ENCODE data around the gene ZMIZ1.

Gene ZMIZ1, protein sequence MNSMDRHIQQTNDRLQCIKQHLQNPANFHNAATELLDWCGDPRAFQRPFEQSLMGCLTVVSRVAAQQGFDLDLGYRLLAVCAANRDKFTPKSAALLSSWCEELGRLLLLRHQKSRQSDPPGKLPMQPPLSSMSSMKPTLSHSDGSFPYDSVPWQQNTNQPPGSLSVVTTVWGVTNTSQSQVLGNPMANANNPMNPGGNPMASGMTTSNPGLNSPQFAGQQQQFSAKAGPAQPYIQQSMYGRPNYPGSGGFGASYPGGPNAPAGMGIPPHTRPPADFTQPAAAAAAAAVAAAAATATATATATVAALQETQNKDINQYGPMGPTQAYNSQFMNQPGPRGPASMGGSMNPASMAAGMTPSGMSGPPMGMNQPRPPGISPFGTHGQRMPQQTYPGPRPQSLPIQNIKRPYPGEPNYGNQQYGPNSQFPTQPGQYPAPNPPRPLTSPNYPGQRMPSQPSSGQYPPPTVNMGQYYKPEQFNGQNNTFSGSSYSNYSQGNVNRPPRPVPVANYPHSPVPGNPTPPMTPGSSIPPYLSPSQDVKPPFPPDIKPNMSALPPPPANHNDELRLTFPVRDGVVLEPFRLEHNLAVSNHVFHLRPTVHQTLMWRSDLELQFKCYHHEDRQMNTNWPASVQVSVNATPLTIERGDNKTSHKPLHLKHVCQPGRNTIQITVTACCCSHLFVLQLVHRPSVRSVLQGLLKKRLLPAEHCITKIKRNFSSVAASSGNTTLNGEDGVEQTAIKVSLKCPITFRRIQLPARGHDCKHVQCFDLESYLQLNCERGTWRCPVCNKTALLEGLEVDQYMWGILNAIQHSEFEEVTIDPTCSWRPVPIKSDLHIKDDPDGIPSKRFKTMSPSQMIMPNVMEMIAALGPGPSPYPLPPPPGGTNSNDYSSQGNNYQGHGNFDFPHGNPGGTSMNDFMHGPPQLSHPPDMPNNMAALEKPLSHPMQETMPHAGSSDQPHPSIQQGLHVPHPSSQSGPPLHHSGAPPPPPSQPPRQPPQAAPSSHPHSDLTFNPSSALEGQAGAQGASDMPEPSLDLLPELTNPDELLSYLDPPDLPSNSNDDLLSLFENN
- total RNA-seq, result 13.4 to 27.5 reads per million in 2 donors

DNA sequence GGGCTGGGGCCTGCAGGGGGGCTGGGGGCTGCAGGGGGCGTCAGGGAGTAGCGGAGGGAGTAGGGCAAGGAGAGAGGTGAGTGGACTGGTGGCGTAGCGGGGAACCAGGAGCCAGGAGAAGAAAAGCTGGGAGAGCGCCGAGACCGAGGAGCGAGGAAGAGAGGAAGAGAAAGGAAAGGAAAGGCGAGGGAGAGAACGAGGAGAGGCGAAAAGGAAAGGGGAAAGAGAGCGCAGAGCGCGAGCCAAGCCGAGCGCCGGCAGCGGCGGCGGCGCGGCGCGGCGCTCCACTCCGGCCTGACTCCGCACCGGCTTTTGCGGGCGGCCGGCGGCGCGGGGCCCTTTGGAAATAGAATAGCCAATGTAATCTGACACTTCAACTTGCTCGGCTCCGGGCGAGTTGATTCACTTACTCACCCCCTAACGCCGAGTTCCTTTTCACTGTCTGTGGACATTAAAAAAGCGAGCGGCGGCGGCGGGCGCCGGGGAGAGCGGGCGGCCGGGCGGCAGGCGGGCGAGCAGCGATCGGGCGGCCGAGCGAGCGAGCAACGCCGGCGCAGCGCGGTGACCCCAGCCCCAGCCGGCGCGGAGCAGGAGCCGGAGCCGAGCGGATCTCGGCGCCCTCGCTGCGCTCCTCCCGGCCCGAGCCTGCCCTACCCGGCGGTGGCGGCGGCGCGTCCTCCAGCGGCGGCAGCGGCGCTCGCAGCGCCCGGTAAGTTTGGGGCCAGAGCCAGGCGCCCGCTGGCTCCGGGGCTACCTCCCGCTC lies at the start of gene ZMIZ1:
Gene ZMIZ1, plus strand, starts transcription at position 405 of the 763 bp plus-strand sequence. CDS start 132,667 bp downstream, outside the sequence.
- peak; percentile 71 for DNase-seq

DNA sequence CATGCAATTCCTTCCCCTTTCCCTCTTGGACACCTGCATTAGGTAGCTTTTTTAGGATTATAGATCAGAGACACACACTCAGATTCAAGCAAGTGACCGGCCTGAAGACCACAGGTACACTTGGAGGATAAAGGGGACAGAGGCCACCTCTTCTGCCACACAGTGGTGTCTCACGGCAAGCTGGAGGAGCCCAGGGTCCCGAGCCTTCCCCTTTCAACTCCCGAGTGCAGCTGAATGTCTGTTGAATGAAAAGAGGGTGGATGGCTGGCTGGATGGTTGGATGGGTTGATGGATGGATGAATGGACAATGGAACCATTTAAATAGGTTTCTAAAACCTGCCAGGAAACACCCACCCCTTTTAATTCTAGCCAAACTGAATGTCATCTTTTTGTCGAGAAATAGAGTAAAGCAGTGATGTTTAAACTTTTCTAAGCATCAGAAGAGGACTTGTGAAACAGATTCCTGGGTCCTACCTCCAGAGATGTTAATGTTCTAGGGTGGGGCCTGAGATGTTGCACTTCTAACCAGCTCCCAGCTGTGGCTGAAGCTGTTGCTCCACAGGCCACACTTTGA lies 49.2 kb upstream of the ZMIZ1 start:
- no peak for DNase-seq

DNA sequence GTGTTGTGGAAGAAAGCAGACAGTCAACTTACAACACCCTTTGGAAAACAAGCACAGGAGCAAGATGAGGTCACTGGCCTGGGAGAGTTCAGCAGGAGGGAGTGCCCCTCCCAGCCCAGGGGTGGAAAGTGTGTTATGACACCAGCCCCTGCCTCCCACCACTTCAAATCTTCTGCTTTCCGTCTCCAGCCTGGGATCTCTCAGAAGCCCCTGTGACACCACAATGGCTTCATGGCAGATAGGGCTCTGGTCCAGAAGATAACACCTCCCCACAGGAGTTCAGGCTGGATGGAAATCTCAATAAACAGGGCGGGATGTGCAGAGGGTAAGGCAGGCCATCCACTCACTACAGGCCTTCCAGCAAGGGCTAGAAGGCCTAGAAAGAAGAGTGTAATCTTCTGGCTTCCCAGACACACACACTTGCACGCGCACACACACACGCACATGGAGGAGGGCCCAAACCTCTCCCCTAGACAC lies 48.7 kb upstream of the ZMIZ1 start:
- no peak for DNase-seq

DNA sequence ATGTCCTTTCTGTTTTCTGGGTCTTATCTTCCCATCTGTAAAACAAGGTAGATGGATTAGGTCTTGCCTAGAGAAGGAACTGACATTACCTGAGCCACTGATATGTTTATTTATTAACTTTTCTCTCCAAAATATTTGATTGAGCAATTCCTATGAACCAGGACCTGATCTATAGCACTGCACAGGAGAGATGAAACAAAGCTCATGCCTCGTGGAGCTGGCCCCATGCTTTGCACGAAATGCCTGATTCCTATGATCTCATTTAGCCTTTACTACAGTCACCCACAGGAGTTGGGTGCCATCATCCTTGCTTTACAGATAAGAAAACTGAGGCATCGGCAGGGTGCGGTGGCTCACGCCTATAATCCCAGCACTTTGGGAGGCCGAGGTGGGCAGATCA lies 48.2 kb upstream of the ZMIZ1 start:
- no peak for DNase-seq

DNA sequence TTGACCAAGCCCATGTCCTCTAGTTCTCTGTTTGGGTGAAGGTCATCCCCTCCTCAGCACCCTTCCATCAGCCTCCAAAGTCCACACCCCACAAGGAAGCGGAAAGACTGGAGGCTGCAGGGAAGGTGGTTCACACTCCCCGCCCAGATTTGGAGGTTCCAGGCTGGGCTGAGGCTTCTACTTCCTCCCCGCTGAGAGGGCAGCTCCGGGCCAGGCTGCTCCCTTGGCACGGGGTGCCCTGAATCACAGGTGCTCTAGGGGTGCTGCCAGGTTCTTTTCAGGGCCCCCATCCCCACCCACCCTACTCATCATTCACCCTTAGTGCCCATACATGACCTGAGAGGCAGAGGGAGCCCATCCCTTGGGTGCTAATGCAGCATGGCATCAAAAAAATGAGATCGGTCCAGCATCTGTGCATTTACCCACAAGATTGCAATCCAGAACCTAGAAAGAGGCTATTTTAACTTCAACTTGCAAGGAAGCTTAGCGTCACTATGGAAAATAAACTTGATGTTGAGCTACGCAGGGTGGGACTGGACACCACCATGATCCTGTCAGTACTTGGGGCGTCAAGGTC lies 47.3 kb upstream of the ZMIZ1 start:
- no peak for DNase-seq

DNA sequence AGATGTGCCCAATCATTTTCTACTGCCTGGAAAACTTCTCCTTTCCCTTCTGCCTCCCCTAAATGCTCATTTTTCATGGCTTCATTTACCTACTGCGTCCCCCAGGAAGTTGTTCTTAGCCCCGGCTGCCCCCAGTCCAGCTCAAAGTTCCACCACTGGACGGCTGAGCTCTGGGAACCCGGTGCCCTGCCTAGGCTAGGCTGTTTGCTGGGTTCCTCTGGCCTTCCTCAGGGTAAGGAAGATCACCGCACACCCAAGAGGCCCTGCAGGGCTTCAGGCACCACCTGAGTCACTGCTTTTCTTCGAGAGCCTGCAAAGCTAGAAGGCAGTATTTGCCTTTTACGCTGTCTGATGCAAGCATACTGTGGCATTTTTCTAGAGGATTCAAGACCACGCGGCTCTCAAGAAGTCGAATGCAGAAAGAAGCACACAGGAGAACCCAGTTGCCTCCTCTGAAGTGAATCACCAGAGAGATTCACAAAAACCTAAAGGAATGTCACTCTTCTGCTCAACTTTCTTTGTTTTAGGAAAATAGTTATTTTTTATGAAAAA lies 46.7 kb upstream of the ZMIZ1 start:
- DNase-seq, result no peak

DNA sequence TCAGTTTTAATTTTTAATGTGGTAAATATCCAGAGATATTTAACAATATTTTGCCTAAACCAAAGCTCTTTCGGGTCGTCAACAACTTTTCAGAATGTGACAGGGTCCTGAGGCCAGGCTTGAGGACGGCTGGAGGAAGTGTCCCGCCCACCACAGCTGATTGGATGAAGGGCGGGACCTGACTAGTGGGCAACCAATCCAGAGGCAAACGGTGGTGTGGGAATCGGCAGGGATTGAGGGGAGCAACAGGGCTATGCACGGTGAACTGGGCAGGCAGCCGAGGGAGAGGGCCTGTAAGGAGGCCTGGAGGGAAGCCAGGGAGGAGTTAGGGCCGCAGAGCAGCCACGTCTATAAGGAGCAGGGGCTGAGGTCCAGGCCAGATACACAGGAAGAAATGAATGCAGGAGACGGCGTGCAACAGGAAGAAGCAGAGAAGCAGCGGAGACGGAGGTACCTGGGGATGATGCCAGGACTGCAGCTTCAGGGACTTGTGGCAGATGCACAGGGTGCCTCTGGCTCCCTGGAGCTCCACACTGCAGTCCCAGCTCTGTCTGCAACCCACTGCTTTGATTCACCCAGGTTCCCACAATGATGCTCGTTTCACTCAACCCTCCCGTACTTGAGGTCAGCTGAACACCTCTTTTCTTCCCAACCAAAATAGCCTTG lies 46.1 kb upstream of the ZMIZ1 start:
- DNase-seq, result no peak

DNA sequence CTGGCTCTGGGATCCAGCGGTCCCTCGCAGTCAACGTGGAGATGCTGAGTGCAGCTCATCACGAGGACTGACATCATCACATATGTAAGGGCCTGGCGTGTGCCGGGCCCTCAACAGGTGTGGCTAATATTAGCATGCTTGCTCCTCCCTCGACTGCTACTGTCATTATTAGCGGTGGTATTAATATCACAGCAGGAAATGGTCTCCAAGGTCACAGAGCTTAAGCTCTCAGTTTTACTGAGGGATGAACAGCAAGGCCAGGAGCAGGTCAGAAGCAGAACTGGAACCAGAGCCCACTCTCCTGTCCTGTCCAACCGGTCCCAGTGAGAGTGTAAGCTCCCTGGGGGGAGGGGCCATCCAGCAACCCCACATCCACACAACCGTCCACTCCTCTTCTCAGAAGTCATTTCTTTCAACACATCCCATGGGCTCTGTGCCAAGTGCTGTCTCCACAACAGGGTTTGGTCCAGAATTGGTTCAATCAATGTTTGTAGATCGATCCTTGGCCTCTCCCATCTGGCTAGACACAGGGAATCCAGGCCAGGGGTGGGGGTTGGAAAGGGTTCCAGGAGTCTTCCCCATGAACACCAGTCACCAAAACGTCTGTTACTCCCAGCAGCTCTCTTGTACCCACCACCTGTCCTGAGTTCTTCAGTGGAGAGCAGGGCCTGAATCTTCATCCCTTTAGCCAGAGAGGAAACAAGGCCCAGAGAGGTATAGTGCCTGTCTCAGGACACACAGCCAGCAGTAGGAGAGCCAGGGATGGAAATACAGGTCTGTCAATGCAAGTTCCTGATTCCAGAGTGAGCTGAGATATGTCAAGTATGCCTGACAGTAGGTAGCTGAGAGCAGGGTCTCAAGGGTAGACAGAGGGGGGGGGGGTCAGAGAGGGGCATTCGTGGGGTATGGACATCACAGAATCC lies 45.3 kb upstream of the ZMIZ1 start:
- no peak for DNase-seq

DNA sequence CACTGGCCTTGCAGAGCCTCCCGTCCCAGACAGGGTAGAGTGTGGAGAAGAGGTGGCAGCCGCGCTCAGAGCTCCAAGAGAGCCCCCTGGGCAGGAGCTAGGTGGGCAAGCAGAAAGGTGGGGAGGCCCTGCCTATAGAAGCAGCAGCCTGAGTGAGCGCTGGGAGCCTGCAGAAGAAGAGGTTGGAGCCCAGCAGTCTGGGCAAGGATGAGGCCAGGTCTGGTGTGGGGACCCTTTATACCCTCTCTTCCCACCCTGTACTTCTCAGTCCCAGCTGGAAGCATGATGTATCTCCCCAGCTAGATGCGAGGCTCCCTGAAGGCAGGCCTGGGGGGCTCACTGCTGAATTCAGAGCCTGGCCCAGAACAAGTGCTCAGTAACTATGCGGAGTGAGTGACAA lies 44.5 kb upstream of the ZMIZ1 start:
- DNase-seq, result no peak

DNA sequence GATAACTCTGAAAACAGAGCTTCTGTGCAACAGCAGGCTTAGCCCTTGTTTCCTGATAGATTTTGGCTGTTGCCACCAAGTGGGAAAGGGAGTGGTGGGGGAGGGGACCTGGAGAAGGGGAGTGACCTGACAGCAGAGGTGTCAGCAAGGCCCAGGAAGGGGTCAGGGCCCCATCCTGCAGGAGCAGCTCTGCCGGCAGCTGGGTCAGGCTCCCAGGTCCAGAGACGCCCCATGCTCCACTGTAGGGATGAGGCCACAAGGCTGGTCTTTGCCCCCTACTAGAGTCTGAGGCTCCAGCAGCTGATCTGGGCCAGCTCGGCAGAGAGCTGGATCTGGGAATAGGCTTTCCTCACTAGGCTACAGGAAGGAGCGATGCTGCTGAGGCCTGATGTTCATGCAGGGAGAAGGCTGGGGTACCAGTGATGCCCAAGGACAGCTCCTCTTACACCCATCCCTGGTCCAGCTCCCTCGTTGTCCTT lies 44.0 kb upstream of the ZMIZ1 start:
- no peak for DNase-seq

DNA sequence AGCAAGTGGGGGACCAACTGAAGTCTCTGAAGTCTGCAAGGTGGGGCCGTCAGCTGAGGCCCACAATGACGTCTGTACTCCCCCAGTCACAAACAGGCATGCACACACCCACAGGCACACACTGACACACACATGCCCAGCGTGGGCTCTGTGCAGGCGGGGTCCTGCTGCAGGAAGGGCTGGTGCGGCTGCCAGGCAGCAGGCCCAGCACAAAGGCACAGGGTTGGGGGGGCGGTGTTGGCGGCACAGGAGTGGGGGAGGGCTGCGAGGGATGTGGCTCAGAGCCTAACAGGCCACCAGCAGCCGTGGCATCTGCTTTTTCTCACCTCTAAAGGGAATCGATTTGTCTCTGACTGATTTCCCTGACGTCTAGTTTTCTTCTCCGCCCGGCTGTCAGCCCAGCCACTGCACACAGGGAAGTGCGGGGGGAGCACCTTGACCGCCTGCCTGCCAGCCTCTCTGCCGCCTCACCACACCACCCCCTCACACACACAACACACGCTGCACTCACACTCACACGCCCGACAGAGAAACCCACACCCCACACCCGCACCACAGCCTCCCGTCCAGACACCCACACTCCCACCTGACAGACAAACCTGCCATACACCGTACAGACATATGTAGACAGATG lies 43.5 kb upstream of the ZMIZ1 start:
- DNase-seq, result no peak

DNA sequence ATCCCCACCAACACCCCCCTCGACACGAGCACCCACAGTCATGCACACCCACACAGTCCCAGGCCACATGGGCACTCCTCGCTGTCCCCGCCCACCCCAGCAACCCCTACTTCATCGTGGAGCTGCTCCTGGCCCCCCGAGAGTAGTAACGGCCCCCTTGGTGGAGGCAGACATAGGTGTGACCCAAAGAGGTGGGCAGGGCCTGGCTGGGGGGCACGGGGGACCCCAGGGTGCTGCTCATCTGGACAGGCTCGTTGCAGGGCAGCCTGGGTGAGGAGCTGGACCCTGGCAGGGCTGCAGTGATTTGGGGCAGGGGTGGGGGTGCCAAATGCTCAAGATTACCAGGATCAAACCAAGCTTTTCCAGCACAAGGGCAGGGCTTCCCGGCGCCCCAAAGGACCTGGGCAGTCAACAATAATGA lies 42.4 kb upstream of the ZMIZ1 start:
- DNase-seq, result no peak

DNA sequence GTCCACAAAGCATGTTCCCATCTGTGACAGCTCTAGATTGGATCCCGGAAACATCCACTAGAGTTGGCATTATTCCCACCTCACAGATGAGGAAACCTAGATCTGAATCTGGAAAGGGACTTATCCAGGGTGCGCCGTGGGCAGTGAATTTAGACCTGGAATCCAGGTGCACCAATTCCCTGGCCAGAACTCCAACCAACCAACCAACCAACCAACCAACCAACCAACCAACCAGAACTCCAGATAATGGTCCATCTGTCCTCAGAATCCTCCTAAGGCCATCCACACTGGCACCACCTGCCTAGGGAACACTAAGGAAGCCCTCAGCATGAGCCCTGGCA lies 42.0 kb upstream of the ZMIZ1 start:
- no peak for DNase-seq

DNA sequence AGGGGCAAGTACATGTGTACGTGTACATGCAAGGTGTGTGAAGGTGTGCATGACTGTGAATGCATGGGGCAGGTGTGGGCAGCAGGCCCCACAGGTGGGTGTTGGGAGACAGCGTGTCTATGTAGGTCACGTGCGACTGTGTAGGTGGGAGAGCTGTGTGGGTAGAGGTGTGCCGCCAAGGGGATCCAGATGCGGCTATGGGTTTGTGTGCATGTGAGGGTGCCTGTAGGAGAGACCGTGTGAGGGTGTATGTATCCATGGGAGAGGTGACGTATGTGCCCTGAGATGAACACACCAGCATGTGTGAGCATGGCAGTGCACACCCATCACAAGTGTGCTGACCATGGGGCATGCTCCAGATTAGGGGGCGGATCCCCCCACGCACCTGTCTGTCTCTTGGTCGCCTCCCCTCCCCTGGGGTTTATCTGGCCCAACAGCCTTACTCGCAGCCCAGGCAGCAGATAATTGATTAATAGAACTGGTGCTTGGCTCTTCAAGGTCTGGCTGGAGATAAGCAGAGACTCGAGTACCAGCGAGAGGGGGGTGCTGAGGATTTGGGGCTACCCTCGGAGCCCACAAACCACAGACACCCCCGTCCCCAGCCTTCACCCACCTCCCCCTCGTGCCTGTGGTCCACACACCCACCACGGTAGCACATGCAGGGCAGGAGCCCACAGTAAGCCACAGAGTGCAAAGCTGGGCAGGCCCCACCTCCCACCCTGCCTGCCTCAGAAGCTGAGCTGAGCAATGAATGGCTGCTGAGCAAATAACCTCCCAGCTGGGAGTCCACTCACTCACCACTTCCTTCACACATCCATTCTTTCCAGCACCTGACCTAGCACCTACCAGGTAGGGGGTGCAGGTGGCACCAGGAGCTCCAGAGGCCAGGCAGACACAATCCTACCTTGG lies 41.4 kb upstream of the ZMIZ1 start:
- DNase-seq, result no peak

DNA sequence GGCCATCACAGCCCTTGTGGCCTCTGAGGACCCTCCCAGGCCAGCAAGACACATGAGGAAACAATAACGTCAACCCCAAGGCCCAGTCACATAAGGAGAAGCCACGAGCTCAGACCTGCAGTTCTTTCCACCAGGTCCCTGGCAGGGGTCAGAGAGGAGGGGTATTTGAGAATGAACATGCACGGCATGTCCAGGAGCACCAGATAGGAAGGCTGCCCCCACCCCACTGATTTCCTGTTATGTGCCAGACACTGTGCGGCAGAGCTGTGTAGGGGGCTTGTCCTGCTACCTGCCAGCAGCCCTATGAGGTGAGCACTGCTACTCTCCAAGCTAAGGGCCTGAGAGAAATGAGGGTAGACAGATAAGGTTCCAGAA lies 40.7 kb upstream of the ZMIZ1 start:
- DNase-seq, result no peak

DNA sequence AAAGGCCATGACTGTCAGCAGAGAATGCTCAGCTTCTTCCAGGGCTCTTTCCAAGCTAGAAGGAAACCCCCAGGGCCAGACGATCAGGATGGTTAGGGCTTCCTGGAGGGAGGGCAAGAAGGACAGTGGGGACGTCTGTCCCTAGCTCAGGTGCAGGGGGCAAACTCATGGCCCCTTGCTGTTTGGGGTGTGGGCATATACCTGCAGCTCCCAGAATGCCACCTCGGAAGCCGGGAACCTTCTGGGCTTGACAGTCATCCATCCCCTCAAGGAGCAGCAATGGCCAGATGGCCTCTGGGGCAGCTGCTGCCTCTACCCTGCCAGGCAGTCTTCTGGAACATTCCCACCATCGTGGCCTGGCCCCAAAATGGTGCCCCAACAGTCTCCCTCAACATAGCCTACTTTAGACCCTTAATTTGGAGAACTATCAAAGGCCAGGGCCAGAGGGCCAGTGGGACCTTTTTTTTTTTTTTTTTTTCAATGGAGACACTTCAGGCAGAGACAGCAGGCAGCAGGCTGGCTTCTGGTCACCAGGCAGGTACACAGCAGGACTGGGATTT lies 40.2 kb upstream of the ZMIZ1 start:
- no peak for DNase-seq

DNA sequence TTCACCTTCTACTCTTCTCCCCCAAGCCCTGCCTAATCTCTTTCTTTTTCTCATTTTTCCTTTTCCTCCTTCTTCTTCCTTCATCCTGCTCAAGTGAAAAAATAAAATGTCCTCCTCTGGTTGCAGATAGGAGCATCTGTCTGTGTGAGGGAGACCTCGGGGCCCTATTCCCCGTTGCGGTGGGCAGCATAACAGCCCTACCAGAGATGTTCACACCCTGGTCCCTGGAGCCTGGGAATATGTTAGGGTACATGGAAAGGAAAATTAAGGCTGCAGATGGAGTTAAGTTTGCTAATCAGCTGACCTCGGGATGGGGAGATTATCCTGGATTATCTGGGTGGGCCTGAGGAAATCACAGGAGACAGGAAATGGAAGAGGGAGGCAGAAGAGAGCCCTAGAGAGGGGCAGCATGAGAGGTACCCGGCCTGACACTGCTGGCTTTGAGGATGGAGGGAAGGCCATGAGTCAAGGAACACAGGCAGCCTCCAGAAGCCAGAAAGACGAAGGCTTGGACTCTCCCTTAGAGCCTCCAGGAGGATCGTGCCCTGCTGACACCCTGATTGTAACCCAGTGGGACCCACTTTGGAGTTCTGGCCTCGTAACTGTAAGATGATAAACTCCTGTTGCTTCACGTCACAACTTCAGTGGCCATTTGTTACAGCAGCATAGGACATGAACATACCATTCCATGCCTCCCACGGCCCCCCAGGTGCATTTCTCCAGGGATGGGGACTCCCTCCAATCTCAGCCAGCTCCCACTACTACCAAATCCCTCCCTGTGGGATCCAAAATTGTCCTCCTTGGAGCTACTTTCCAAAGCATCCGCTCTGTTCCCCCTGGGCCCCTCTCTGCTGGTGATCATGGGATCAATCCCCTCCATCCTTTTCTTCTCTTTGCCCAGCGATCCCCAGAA lies 39.0 kb upstream of the ZMIZ1 start:
- DNase-seq, result no peak
